HEK293T (cell line): Measurements from ENCODE around the gene WNT1.

Experiments
- CTCF ChIA-PET: fragments of 350-600 bp; formaldehyde crosslinking; extraction: SDS; loops from one replicate; lab custom pipeline; 2021; ENCODE audit warnings: antibody characterized with exemption, inconsistent platforms; lab: Yijun Ruan, JAX
- POLR2A ChIA-PET: fragments of 350-600 bp; formaldehyde crosslinking; extraction: SDS; loops from one replicate; lab custom pipeline; 2020; ENCODE audit warnings: antibody characterized with exemption, inconsistent platforms; lab: Yijun Ruan, JAX
- DNase-seq: peaks from one replicate; pipeline ENCODE4 v3.0.0; 2012; ENCODE audit warnings: mixed read lengths; ENCODE audit errors: extremely low spot score
- ARNT ChIP-seq: fragments of 450-650 bp; IDR thresholded peaks from 2 replicates; pipeline ENCODE4 v1.6.1; 2017; ENCODE audit warnings: mild to moderate bottlenecking
- BHLHE40 ChIP-seq: fragments of 450-650 bp; IDR thresholded peaks from 2 replicates; pipeline ENCODE4 v1.6.1; 2016; ENCODE audit warnings: mild to moderate bottlenecking, moderate library complexity, borderline replicate concordance
- CTBP1 ChIP-seq: fragments of 450-650 bp; IDR thresholded peaks from 2 replicates; pipeline ENCODE4 v1.6.1; 2016; ENCODE audit warnings: borderline replicate concordance
- ELF4 ChIP-seq: fragments of 450-650 bp; IDR thresholded peaks from 2 replicates; pipeline ENCODE4 v1.6.1; 2017; ENCODE audit warnings: antibody characterized with exemption
- FOXA1 ChIP-seq: fragments of 450-650 bp; IDR thresholded peaks from 2 replicates; pipeline ENCODE4 v1.6.1; 2016; ENCODE audit warnings: mild to moderate bottlenecking
- FOXK2 ChIP-seq: fragments of 450-650 bp; IDR thresholded peaks from 2 replicates; pipeline ENCODE4 v1.6.1; 2016; ENCODE audit warnings: mild to moderate bottlenecking
- FOXM1 ChIP-seq: fragments of 450-650 bp; IDR thresholded peaks from 2 replicates; pipeline ENCODE4 v1.6.1; 2017; ENCODE audit warnings: mild to moderate bottlenecking, borderline replicate concordance
- HDGF ChIP-seq: fragments of 450-650 bp; IDR thresholded peaks from 2 replicates; pipeline ENCODE4 v1.6.1; 2017; ENCODE audit warnings: antibody characterized with exemption, borderline replicate concordance
- L3MBTL2 ChIP-seq: fragments of 450-650 bp; conservative IDR thresholded peaks from 2 replicates; pipeline ENCODE4 v1.6.1; 2016; ENCODE audit warnings: mild to moderate bottlenecking
- LEF1 ChIP-seq: fragments of 450-650 bp; IDR thresholded peaks from 2 replicates; pipeline ENCODE4 v1.6.1; 2017; ENCODE audit warnings: mild to moderate bottlenecking, borderline replicate concordance
- NFRKB ChIP-seq: fragments of 450-650 bp; IDR thresholded peaks from 2 replicates; pipeline ENCODE4 v1.6.1; 2016; ENCODE audit warnings: mild to moderate bottlenecking, moderate library complexity
- SP1 ChIP-seq: fragments of 450-650 bp; IDR thresholded peaks from 2 replicates; pipeline ENCODE4 v1.6.1; 2017
- SUZ12 ChIP-seq: fragments of 450-650 bp; IDR thresholded peaks from 2 replicates; pipeline ENCODE4 v1.6.1; 2016; ENCODE audit warnings: mild to moderate bottlenecking
- TARDBP ChIP-seq: fragments of 450-650 bp; IDR thresholded peaks from 2 replicates; pipeline ENCODE4 v1.6.1; 2016
- ZNF384 ChIP-seq: fragments of 450-650 bp; IDR thresholded peaks from 2 replicates; pipeline ENCODE4 v1.6.1; 2016
- TF ChIP-seq, protein P1 (sequence below): fragments of 450-650 bp; IDR thresholded peaks from 2 replicates; pipeline ENCODE4 v1.6.1; 2016

Gene WNT1

DNA sequence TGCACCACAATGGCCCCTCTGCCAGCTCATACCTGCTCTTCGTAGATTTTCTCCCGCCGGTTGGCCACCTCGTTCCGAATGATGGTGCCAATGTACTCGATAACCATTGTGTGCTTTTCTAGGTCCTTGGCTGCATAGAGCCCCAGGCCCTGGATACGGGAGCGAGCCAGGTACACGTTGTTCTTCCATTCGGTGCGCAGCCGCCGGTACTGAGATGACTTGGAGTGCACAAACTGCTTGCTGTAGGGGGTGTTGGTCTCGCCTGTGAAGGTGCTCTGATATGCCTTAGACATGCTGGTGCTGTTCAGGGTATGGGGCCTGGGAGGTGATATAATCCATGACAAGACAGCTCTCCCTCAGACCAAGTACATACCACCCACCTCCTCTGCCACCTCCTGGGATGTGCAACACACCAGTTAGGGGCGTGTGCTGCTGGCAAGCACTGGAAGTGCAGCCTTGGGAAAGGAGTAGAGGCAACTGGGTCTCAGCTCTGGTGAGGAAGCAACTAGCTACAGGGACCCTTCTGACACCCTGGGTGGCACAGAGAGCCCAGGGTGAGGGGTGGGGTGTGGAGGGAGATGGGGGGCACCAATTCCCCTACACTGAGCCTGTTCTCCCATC, 44.5 kb downstream of the WNT1 start:
- CTCF ChIA-PET = no interaction called here
- POLR2A ChIA-PET = interaction anchor here (0.6 to 1.0 kb wide), 2 partner anchors 11 to 36 kb away, joined by 3 read pairs; no protein-coding TSS in a partner anchor
- TF ChIP-seq HDGF = no peak
- no peak for TF ChIP-seq TARDBP
- TF ChIP-seq ZNF384 = no peak
- no peak for DNase-seq

DNA sequence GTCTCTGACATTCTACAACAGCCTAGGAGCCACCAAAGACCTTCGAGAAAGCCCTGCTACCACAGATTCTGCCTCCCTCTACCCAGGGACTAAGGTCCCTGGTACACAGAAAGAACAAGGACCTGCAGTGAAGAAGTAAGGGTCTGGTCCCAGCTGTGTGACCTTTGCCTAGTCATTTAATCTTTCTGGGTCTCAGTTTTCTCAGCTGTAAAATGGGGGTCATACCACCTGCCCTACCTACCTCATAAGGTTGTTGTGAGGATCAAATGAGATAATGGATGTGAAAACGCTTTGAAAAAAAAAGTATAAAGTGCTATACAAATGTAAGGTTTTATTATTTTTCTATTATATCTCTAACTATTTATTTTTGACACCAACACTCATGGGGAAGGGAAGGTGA, 45.7 kb downstream of the WNT1 start:
- ChIA-PET CTCF (no interaction called here), POLR2A (no interaction called here)
- TF ChIP-seq SP1 (no peak), FOXA1 (no peak), ARNT (no peak), FOXM1 (no peak), NFRKB (no peak), L3MBTL2 (no peak)
- DNase-seq = no peak

GRCh38 chr12:49024543-49024942, 46.4 kb downstream of the WNT1 start:
- ChIA-PET CTCF (no interaction called here), POLR2A (no interaction called here)
- TF ChIP-seq FOXM1 = no peak
- TF ChIP-seq FOXA1 = no peak
- TF ChIP-seq, protein P1, sequence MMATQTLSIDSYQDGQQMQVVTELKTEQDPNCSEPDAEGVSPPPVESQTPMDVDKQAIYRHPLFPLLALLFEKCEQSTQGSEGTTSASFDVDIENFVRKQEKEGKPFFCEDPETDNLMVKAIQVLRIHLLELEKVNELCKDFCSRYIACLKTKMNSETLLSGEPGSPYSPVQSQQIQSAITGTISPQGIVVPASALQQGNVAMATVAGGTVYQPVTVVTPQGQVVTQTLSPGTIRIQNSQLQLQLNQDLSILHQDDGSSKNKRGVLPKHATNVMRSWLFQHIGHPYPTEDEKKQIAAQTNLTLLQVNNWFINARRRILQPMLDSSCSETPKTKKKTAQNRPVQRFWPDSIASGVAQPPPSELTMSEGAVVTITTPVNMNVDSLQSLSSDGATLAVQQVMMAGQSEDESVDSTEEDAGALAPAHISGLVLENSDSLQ = no peak
- no peak for TF ChIP-seq CTBP1
- no peak for TF ChIP-seq LEF1
- no peak for TF ChIP-seq NFRKB
- no peak for TF ChIP-seq FOXK2
- TF ChIP-seq ZNF384 = no peak
- TF ChIP-seq L3MBTL2 = no peak
- TF ChIP-seq ARNT = no peak
- TF ChIP-seq ELF4 = no peak
- TF ChIP-seq SUZ12 = no peak
- TF ChIP-seq TARDBP = no peak
- TF ChIP-seq BHLHE40 = no peak
- no peak for TF ChIP-seq HDGF
- no peak for DNase-seq

GRCh38 chr12:49025463-49025862, 47.3 kb downstream of the WNT1 start:
- DNase-seq = no peak
- CTCF ChIA-PET = no interaction called here
- TF ChIP-seq ARNT (no peak), NFRKB (no peak), FOXM1 (no peak), HDGF (no peak), FOXA1 (no peak), CTBP1 (no peak), SUZ12 (no peak), LEF1 (no peak), ZNF384 (no peak), FOXK2 (no peak), ELF4 (no peak), TARDBP (no peak)
- POLR2A ChIA-PET = no interaction called here

GRCh38 chr12:49026101-49026500, 48.0 kb downstream of the WNT1 start:
- CTCF ChIA-PET = no interaction called here
- no peak for DNase-seq
- TF ChIP-seq, protein P1 = no peak
- TF ChIP-seq ARNT (no peak), FOXA1 (no peak), L3MBTL2 (no peak), BHLHE40 (no peak), FOXM1 (no peak), CTBP1 (no peak), SP1 (no peak), TARDBP (no peak), FOXK2 (no peak), ELF4 (no peak), ZNF384 (no peak), NFRKB (no peak), HDGF (no peak), LEF1 (no peak), SUZ12 (no peak)
- POLR2A ChIA-PET = no interaction called here

- CTCF ChIA-PET = no interaction called here
- no peak for DNase-seq
- TF ChIP-seq ZNF384 (no peak), NFRKB (no peak), L3MBTL2 (no peak), FOXM1 (no peak), HDGF (no peak), ELF4 (no peak), CTBP1 (no peak), BHLHE40 (no peak), SP1 (no peak), FOXA1 (no peak), LEF1 (no peak), SUZ12 (no peak), TARDBP (no peak), FOXK2 (no peak), ARNT (no peak)
- TF ChIP-seq, protein P1 = no peak
- POLR2A ChIA-PET = interaction anchor here (1.2 to 1.5 kb wide), 2 partner anchors 9 to 13 kb away, joined by 3 to 4 read pairs; no protein-coding TSS in a partner anchor
These were observed 48.8 kb downstream of the WNT1 start for GRCh38 chr12:49026678-49027480.
